Fibroblast of pulmonary artery (primary cell): Measurements from ENCODE around the gene RIPOR3.
"Not testable (repeated sequence)": the region's sequence is repeated elsewhere in the genome, so short reads cannot be mapped to it uniquely, and the experiment has no call there.

Experiments used
- DNase-seq: peaks from one replicate; pipeline ENCODE4 v3.0.0-alpha.2; 2010; ENCODE audit warnings: low read depth
- H3K4me3 ChIP-seq: replicated peaks from 2 replicates; pipeline ENCODE4 v1.5.1; 2011; ENCODE audit warnings: low read depth, mild to moderate bottlenecking, control low read depth, low read length, moderate library complexity
- TF ChIP-seq, protein P1 (sequence below): IDR thresholded peaks from 2 replicates; pipeline ENCODE4 v1.5.1; 2011; ENCODE audit warnings: mild to moderate bottlenecking, control low read depth, low read length, inconsistent platforms; ENCODE audit errors: missing control alignments

Gene RIPOR3

DNA sequence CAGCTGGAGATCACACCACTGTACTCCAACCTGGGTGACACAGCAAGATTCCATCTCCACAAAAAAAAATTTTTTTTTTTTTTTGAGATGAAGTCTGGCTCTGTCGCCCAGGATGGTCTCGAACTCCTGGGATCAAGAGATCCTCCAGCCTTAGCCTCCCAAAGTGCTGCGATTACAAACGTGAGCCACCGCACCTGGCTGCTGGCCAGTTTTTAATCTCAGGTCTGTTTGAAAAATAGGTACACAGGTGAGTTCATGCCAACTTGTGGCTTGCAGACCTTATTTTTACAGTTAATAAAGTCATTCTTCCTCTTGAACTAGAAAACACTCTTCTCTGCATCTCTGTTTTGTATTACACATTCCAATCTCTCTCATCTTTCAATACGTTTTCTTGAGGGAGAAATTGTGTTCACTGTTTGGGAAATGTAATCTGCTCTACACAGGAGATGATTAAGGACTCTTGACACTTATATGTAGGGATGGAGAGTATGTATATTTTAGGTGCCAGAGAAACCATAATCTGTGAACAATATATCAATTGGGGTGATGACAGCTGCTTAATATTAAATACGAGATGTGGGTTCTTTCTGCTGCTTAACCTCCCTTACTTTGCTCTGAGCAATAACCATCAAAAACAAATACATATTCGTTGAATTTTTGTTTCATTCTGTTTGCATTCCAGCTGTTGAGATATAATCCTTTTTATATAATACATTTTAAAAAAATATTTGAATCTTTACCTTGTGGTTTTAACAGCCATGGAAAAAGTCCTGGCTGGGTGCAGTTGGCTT lies 17.7 kb upstream of the RIPOR3 start:
- no peak for DNase-seq
- TF ChIP-seq, protein P1, sequence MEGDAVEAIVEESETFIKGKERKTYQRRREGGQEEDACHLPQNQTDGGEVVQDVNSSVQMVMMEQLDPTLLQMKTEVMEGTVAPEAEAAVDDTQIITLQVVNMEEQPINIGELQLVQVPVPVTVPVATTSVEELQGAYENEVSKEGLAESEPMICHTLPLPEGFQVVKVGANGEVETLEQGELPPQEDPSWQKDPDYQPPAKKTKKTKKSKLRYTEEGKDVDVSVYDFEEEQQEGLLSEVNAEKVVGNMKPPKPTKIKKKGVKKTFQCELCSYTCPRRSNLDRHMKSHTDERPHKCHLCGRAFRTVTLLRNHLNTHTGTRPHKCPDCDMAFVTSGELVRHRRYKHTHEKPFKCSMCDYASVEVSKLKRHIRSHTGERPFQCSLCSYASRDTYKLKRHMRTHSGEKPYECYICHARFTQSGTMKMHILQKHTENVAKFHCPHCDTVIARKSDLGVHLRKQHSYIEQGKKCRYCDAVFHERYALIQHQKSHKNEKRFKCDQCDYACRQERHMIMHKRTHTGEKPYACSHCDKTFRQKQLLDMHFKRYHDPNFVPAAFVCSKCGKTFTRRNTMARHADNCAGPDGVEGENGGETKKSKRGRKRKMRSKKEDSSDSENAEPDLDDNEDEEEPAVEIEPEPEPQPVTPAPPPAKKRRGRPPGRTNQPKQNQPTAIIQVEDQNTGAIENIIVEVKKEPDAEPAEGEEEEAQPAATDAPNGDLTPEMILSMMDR: no peak
- H3K4me3 ChIP-seq: no peak overlapping the region

DNA sequence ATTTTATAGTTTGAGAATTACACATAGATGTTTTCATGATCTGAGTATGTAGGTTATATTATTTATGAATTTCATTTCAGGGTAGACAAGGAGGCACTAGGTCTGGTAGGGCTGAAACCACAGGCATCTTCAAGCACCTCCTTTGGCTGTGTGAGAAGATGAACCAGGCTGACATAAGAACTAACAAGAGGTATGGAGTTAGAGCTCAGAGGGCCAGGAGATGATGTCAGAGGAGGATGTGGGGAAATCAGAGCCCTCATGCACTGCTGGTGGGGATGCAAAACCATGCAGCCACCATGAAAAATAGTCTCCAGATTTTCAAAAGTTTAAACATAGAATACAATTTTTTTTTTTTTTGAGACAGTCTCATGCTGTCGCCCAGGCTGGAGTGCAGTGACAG lies 13.6 kb upstream of the RIPOR3 start:
- H3K4me3 ChIP-seq: no peak overlapping the region
- DNase-seq: peak; percentile 53
- TF ChIP-seq, protein P1: no peak

DNA sequence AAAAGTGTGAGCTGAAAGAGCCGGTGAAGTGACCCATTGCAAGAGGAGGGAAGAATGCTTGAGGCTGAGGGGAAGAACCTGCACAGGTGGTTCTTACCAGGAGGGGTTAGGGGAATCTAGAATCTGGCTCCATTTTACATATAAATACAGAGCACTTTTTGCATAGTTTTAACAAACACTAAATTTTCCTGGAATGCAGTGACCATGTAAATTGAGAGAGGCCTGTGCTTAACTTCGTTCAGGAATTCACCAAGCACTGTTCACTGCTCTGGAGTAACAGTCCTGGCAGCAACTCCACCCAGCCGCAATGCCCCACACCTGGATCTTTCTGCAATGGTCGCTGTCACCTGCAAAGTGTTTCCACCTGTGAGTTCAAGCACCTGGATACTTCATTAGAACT lies 13.2 kb upstream of the RIPOR3 start:
- no peak overlapping the region for H3K4me3 ChIP-seq
- TF ChIP-seq, protein P1: no peak
- DNase-seq: no peak

DNA sequence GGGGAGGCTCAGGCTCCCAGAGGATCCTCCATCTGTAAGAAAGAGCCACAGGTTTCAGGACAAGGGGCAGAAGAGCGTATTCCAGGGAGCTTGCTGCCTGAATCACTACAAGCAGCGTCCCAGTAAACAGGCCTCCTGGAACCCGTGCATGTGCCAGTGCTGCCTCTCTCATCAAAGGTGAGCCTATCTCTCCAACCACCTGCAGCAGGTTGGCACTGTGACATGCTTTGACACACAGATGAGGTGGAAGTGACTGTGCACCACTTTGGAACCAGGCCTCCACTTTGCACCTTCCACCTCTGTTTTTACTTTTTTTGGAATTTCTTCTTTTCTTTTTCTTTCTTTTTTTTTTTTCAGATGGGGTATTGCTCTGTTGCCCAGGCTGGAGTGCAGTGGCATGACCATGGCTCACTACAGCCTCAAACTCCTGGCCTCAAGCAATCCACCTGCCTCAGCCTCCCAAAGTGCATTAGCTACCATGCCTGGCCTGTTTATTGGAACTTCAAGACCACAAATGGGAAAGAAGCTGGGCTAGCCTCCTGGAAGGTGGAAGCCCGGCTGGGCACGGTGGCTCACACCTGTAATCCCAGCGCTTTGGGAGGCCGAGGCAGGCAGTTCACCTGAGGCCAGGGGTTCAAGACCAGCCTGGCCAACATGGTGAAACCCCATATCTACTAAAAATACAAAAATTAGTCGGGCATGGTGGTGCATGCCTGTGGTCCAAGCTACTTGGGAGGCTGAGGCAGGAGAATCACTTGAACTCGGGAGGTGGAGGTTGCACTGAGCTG lies 12.5 kb upstream of the RIPOR3 start:
- not testable (repeated sequence) for H3K4me3 ChIP-seq, DNase-seq

DNA sequence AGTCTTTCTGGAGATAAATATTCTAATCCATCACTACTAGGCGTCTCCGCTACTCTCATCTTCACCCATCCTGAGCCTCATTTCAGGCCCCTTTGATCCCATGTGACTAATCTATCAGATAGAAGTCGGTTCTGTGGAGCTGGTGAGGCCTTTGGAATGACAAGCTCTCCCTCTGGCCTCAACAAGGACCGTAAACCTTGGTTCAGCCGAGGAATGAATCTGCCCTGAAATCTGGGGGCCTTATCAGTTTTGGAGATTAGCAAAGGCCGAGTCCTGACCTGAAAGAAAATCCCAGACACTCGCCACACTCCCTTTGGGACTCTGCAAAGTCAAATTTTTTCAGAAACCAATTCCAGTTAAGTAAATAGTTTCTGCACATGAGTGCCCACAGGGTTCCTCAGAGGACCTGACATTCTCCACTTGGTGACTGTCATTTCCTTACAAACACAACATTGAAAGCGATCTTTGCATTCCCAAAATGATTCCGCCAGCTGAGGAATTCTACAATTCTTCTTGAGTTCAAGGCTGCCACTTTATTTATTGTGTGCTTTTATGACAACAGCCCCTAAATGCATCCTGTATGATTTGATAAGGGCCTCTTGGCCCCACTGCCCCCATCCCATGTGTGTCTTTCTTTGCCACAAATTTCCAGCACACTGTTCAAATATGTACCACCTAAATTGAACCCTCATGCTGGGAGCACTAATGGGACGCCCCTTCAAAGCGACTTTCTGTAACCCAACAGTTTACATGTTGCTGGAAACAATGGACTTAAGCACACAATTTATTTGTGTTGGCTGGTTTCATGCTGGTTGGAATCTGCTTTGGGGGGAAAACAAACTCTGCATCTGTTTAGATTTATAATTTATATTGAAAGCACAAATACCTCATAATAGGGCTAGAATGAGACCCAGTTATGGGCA lies 10.0 kb upstream of the RIPOR3 start:
- TF ChIP-seq, protein P1: no peak
- DNase-seq: no peak
- no peak overlapping the region for H3K4me3 ChIP-seq

DNA sequence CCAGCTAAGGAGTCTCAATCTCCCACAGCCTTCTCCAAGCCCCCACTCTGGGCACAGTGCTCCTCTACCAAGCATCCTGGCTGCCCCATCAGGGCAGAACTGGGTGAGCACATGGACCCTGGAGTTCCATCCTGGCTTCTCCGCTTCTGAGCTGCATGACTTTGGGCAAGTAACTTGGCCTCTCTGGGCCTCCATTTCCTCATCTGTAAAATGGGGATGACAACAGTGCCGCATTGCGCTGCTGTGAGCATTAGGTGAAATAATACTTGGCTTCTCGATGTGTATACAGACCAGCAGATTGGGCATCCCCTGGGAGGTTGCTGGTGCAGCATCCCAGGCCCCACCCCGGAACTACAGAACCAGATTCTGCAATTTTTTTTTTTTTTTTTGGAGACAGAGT lies 8.3 kb upstream of the RIPOR3 start:
- no peak overlapping the region for H3K4me3 ChIP-seq
- DNase-seq: no peak
- TF ChIP-seq, protein P1: no peak

DNA sequence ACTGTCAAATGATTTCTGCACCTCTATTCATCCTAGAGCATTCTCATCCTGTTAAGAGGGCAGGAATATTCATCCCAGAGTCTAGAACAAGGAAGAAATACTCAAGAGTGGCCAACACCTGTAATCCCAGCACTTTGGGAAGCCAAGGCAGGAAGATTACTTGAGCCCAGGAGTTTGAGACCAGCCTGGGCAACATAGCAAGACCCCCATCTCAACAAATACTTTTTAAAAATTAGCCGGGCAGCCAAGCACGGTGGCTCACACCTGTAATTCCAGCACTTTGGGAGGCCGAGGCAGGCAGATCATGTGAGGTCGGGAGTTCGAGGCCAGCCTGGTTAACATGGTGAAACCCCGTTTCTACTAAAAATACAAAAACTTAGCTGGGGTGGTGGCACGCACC lies 6.9 kb upstream of the RIPOR3 start:
- not testable (repeated sequence) for H3K4me3 ChIP-seq, DNase-seq
